GM12878 (cell line): ENCODE results near the gene DCPS. TPM values are rescaled to one million over a fixed set of nuclear protein-coding genes. Genes with fewer than 3 reads are reported as not detected.

Experiments used
- ATAC-seq: fragments of 200-7000 bp; cut with Tn5 transposase; 3 replicates; pipeline ENCODE4 v1.9.1; 2020; ENCODE audit warnings: mild to moderate bottlenecking, moderate library complexity
- BruUV-seq: library from RNA; stranded (reverse); fragments of 400-500 nt; replicated peaks from 2 replicates; lab custom pipeline; 2021; lab: Mats Ljungman, UMichigan
- CTCF ChIA-PET: fragments of 300-600 bp; sonication (Branson Sonifier 250); formaldehyde crosslinking; extraction: SDS; loops from one replicate; lab custom pipeline; 2021; ENCODE audit warnings: inconsistent platforms; lab: Yijun Ruan, JAX
- POLR2A ChIA-PET: fragments of 350-600 bp; formaldehyde crosslinking; extraction: SDS; loops from one replicate; lab custom pipeline; 2021; ENCODE audit warnings: inconsistent platforms; lab: Charles Lee
- RAD21 ChIA-PET: fragments of 300-600 bp; sonication (Branson Sonifier 250); formaldehyde crosslinking; loops from one replicate; lab custom pipeline; 2023; ENCODE audit warnings: antibody characterized with exemption; ENCODE audit not compliant: unreplicated experiment; lab: Charles Lee
- SMC1A ChIA-PET: fragments of 300-600 bp; sonication (Branson Sonifier 250); formaldehyde crosslinking; loops from one replicate; lab custom pipeline; 2023; ENCODE audit not compliant: unreplicated experiment, uncharacterized antibody; lab: Charles Lee
- DNase-seq: peaks from one replicate; pipeline ENCODE4 v3.0.0-alpha.2; 2011; ENCODE audit warnings: low read depth, low spot score
- FAIRE-seq: peaks from 3 replicates; lab custom pipeline; 2011; peaks lifted over from hg19 to GRCh38; lab: Jason Lieb, UNC
- H2AFZ ChIP-seq: 2 replicates; pipeline ENCODE4 v1.6.0; 2011; ENCODE audit warnings: low read depth, low read length, control low read depth; ENCODE audit not compliant: control insufficient read depth
- H3K27ac ChIP-seq: 2 replicates; pipeline ENCODE4 v1.5.1; 2011; ENCODE audit warnings: control low read depth; ENCODE audit not compliant: control insufficient read depth, insufficient read depth
- H3K27me3 ChIP-seq, 2 experiments: replicated peaks in 1 of 2; 2 replicates each; pipeline versions ENCODE4 v1.6.0 to v1.6.1; 2011; ENCODE audit warnings: low read length in 1 of 2; ENCODE audit not compliant: control insufficient read depth in 2 of 2, insufficient read depth in 2 of 2
- H3K36me3 ChIP-seq, 2 experiments: 2 replicates each; pipeline ENCODE4 v1.5.1; 2011; ENCODE audit warnings: low read length in 1 of 2; ENCODE audit not compliant: control insufficient read depth in 2 of 2, insufficient read depth in 2 of 2
- H3K4me1 ChIP-seq: 2 replicates; pipeline ENCODE4 v1.6.1; 2011; ENCODE audit warnings: mild to moderate bottlenecking, low read length, moderate library complexity, mixed read lengths; ENCODE audit not compliant: control insufficient read depth, insufficient read depth
- H3K4me2 ChIP-seq: 2 replicates; pipeline ENCODE4 v1.6.0; 2011; ENCODE audit warnings: control low read depth; ENCODE audit not compliant: control insufficient read depth, insufficient read depth
- H3K4me3 ChIP-seq: fragments of 200-600 bp; sonication (generic); 2 replicates; pipeline ENCODE4 v1.5.1; 2016
- H3K79me2 ChIP-seq: 2 replicates; pipeline ENCODE4 v1.6.0; 2011; ENCODE audit warnings: low read length; ENCODE audit not compliant: control insufficient read depth, insufficient read depth
- H3K9ac ChIP-seq: 2 replicates; pipeline ENCODE4 v1.8.0; 2011; ENCODE audit warnings: low read length, control low read depth, mixed read lengths; ENCODE audit not compliant: control insufficient read depth, insufficient read depth
- H3K9me3 ChIP-seq: replicated peaks from 3 replicates; pipeline ENCODE4 v1.5.1; 2011; ENCODE audit warnings: mild to moderate bottlenecking, low read length; ENCODE audit not compliant: control insufficient read depth, insufficient read depth
- H4K20me1 ChIP-seq: 2 replicates; pipeline ENCODE4 v1.6.0; 2011; ENCODE audit not compliant: control insufficient read depth, insufficient read depth
- ESRRA ChIP-seq: IDR thresholded peaks from 2 replicates; pipeline ENCODE4 v1.6.1; 2012; ENCODE audit warnings: mild to moderate bottlenecking, low read length, improper control_type of control experiment
- FOXM1 ChIP-seq: IDR thresholded peaks from 2 replicates; pipeline ENCODE4 v1.6.1; 2012; ENCODE audit warnings: low read depth, mild to moderate bottlenecking, inconsistent platforms, low read length, moderate library complexity
- JUND ChIP-seq: IDR thresholded peaks from 2 replicates; pipeline ENCODE4 v1.6.1; 2012; ENCODE audit warnings: low read depth, mild to moderate bottlenecking, low read length, improper control_type of control experiment, moderate library complexity
- KDM1A ChIP-seq: fragments of 200-600 bp; sonication (generic); IDR thresholded peaks from 2 replicates; pipeline ENCODE4 v1.6.1; 2016; ENCODE audit warnings: borderline replicate concordance
- LARP7 ChIP-seq: fragments of 450-650 bp; IDR thresholded peaks from 2 replicates; pipeline ENCODE4 v1.6.1; 2017; ENCODE audit warnings: mild to moderate bottlenecking
- NR2C1 ChIP-seq: fragments of 450-650 bp; IDR thresholded peaks from 2 replicates; pipeline ENCODE4 v1.6.1; 2017; ENCODE audit warnings: antibody characterized with exemption, mild to moderate bottlenecking, moderate library complexity
- NR2C2 ChIP-seq: IDR thresholded peaks from 2 replicates; pipeline ENCODE4 v1.6.1; 2011; ENCODE audit warnings: borderline replicate concordance, low read depth; ENCODE audit not compliant: control insufficient read depth, insufficient read length
- RELA ChIP-seq: fragments of 450-650 bp; IDR thresholded peaks from 2 replicates; pipeline ENCODE4 v1.8.0; 2014; ENCODE audit warnings: borderline replicate concordance; ENCODE audit not compliant: partially characterized antibody
- SMAD1 ChIP-seq: fragments of 450-650 bp; IDR thresholded peaks from 2 replicates; pipeline ENCODE4 v1.6.1; 2018; ENCODE audit warnings: mild to moderate bottlenecking, low read depth; ENCODE audit not compliant: partially characterized antibody
- SMAD5 ChIP-seq: IDR thresholded peaks from 2 replicates; pipeline ENCODE4 v1.6.1; 2016; ENCODE audit warnings: antibody characterized with exemption, low read depth
- SRF ChIP-seq, 2 experiments: IDR thresholded peaks; 2 replicates each; pipeline ENCODE4 v1.6.1; 2011; ENCODE audit warnings: low read depth in 2 of 2, low read length in 2 of 2, mild to moderate bottlenecking in 1 of 2, moderate library complexity in 1 of 2
- TARDBP ChIP-seq: IDR thresholded peaks from 2 replicates; pipeline ENCODE4 v1.6.1; 2016; ENCODE audit warnings: borderline replicate concordance
- TCF7 ChIP-seq: IDR thresholded peaks from 2 replicates; pipeline ENCODE4 v1.6.1; 2014; ENCODE audit warnings: antibody characterized with exemption, borderline replicate concordance
- WRNIP1 ChIP-seq: IDR thresholded peaks from 2 replicates; pipeline ENCODE4 v1.6.1; 2011; ENCODE audit warnings: low read depth, low read length, improper control_type of control experiment, borderline replicate concordance
- YY1 ChIP-seq: IDR thresholded peaks from 2 replicates; pipeline ENCODE4 v1.6.1; 2011; ENCODE audit warnings: low read depth, mild to moderate bottlenecking, low read length
- ZBED1 ChIP-seq: IDR thresholded peaks from 2 replicates; pipeline ENCODE4 v1.6.1; 2016; ENCODE audit warnings: borderline replicate concordance
- ZNF384 ChIP-seq: IDR thresholded peaks from 2 replicates; pipeline ENCODE4 v1.6.1; 2012; ENCODE audit warnings: low read depth, mild to moderate bottlenecking, low read length, improper control_type of control experiment, borderline replicate concordance
- WGBS: methylation state at CpG from one replicate; pipeline ENCODE4 v1.1.6; 2016; ENCODE audit warnings: low lambda C conversion rate; ENCODE audit not compliant: insufficient replicate concordance, insufficient coverage; ENCODE audit errors: missing lambda C conversion rate; 5-methylcytosine and 5-hydroxymethylcytosine counted together
- in situ Hi-C: fragments of 300-500 bp; cut with MboI; formaldehyde crosslinking; loops from 9 replicates; pipeline ENCODE4 v1.14.3; 2018; ENCODE audit warnings: mixed read lengths
- intact Hi-C: fragments of 100-400 bp; cut with micrococcal nuclease; formaldehyde crosslinking; loops from one replicate; pipeline ENCODE4 v1.14.2; 2022; ENCODE audit not compliant: unreplicated experiment
- polyA plus RNA-seq, 11 experiments: library from polyadenylated mRNA; depleted of rRNA in 4 of 11; unstranded in 6 of 11; stranded (reverse) in 5 of 11; fragments of >200 nt; fragmentation: Nextera tagmentation in 4 of 11; fragmentation: Illumina TruSeq in 1 of 11; extraction: Ambion mirVana in 4 of 11; extraction: Trizol in 1 of 11; gene quantifications; 1 replicate in 1 of 11; 2 replicates in 10 of 11; pipeline versions ENCODE4 v1.2.1 to v1.2.3, GENCODE V29; 2011 to 2016; ENCODE audit warnings: inconsistent platforms in 2 of 11, missing spikeins in 2 of 11, low read depth in 1 of 11
- total RNA-seq, 4 experiments: library from RNA; depleted of rRNA in 3 of 4; stranded (reverse); fragments of >200 nt in 3 of 4; fragmentation: Illumina TruSeq in 1 of 4; extraction: Trizol in 1 of 4; gene quantifications; 2 replicates each; pipeline versions ENCODE4 v1.2.1 to v1.2.3, GENCODE V29; 2013 to 2021
- TF ChIP-seq, protein P1 (sequence below): fragments of 450-650 bp; formaldehyde crosslinking; IDR thresholded peaks from 2 replicates; pipeline ENCODE4 v1.4.0; 2020; ENCODE audit warnings: mild to moderate bottlenecking, moderate library complexity
- TF ChIP-seq, protein P2 (sequence below): IDR thresholded peaks from 2 replicates; pipeline ENCODE4 v1.6.1; 2011; ENCODE audit warnings: borderline replicate concordance, low read depth, mild to moderate bottlenecking, moderate library complexity, mixed read lengths, low read length; ENCODE audit not compliant: insufficient read depth; ENCODE audit errors: extremely low read length

Gene DCPS
- total and polyA plus RNA-seq, 10 of the 15 experiments (the other 5 are each of a cell fraction or from before 2014, with no cell fraction given) = 23.5 to 101 (median 67.4) TPM

DNA sequence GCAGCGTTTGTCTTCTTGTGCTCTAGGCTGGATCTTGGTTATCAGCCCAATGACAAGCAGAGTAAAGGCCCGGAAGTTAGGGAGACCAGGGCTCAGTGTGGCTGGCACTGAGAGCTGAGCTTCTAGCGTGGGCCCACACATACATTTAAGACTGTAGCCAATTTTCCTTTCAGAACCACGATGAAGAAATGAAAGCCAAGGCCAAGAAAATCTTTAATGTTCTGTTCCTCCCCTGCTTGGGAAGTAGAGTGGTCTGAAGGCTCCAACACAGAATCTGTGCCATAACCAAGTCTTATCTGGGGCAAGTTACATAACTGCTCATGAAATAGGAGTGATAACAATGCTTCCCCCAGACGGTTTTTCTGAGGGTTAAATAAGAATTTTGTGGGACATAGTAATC is 47.0 kb downstream of the DCPS start:
- no TSS peak for BruUV-seq
- intact Hi-C loops = no loop called here
- no peaks in the 10 kb centered on the region for H3K27me3 ChIP-seq
- ATAC-seq = no peak
- H3K9ac ChIP-seq = no peak overlapping the region
- no peak overlapping the region for H3K4me2 ChIP-seq
- H3K4me3 ChIP-seq = no peak overlapping the region
- DNase-seq = no peak
- H3K36me3 ChIP-seq = peaks cover 6 to 8% of the 10 kb centered on the region in 2 experiments; a peak in 3 of 4 replicates
- POLR2A ChIA-PET = no interaction called here
- H3K4me1 ChIP-seq = peaks cover 13% of the 10 kb centered on the region
- SMC1A ChIA-PET = no interaction called here
- WGBS = 97% methylated on average over 5 of the region's 5 CpGs
- H3K9me3 ChIP-seq = no peaks in the 10 kb centered on the region
- TF ChIP-seq TCF7 = no peak
- no peak for TF ChIP-seq SRF (IDR thresholded peaks at IDR 0.05; ENCODE audit: low read depth in 2 of 2, low read length in 2 of 2)
- TF ChIP-seq KDM1A = no peak
- no peak for TF ChIP-seq RELA
- TF ChIP-seq TARDBP = no peak
- no peak for TF ChIP-seq LARP7
- TF ChIP-seq NR2C1 = no peak
- no peak for TF ChIP-seq ESRRA
- TF ChIP-seq NR2C2 = no peak
- no peak for TF ChIP-seq SMAD5
- TF ChIP-seq, protein P1, sequence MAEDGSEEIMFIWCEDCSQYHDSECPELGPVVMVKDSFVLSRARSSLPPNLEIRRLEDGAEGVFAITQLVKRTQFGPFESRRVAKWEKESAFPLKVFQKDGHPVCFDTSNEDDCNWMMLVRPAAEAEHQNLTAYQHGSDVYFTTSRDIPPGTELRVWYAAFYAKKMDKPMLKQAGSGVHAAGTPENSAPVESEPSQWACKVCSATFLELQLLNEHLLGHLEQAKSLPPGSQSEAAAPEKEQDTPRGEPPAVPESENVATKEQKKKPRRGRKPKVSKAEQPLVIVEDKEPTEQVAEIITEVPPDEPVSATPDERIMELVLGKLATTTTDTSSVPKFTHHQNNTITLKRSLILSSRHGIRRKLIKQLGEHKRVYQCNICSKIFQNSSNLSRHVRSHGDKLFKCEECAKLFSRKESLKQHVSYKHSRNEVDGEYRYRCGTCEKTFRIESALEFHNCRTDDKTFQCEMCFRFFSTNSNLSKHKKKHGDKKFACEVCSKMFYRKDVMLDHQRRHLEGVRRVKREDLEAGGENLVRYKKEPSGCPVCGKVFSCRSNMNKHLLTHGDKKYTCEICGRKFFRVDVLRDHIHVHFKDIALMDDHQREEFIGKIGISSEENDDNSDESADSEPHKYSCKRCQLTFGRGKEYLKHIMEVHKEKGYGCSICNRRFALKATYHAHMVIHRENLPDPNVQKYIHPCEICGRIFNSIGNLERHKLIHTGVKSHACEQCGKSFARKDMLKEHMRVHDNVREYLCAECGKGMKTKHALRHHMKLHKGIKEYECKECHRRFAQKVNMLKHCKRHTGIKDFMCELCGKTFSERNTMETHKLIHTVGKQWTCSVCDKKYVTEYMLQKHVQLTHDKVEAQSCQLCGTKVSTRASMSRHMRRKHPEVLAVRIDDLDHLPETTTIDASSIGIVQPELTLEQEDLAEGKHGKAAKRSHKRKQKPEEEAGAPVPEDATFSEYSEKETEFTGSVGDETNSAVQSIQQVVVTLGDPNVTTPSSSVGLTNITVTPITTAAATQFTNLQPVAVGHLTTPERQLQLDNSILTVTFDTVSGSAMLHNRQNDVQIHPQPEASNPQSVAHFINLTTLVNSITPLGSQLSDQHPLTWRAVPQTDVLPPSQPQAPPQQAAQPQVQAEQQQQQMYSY = no peak
- TF ChIP-seq FOXM1 = no peak
- no peak for TF ChIP-seq ZNF384
- no peak for TF ChIP-seq ZBED1
- TF ChIP-seq, protein P2, sequence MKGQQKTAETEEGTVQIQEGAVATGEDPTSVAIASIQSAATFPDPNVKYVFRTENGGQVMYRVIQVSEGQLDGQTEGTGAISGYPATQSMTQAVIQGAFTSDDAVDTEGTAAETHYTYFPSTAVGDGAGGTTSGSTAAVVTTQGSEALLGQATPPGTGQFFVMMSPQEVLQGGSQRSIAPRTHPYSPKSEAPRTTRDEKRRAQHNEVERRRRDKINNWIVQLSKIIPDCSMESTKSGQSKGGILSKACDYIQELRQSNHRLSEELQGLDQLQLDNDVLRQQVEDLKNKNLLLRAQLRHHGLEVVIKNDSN = no peak
- no peak for TF ChIP-seq JUND
- no peak for TF ChIP-seq SMAD1
- no peak for TF ChIP-seq YY1
- no peak for TF ChIP-seq WRNIP1
- H2AFZ ChIP-seq = no peak overlapping the region
- in situ Hi-C loops = no loop called here
- H3K79me2 ChIP-seq = peaks cover 17% of the 10 kb centered on the region
- no peak overlapping the region for H3K27ac ChIP-seq
- CTCF ChIA-PET = no interaction called here
- no peaks in the 10 kb centered on the region for H4K20me1 ChIP-seq
- no peak for FAIRE-seq
- RAD21 ChIA-PET = no interaction called here
